Upper lobe of left lung (tissue), 4 donors: ENCODE results near the gene OPRD1.

Experiments used
- EP300 ChIP-seq, 4 donors: sonication (generic); formaldehyde crosslinking; IDR thresholded peaks; one replicate each; pipeline ENCODE4 v1.5.1; 2017; ENCODE audit warnings: antibody characterized with exemption in 4 of 4, control low read depth in 2 of 4
- POLR2A ChIP-seq, 4 donors: fragments of 450-650 bp; IDR thresholded peaks; one replicate each; pipeline ENCODE4 v1.5.1; 2016 to 2017; ENCODE audit warnings: antibody characterized with exemption in 4 of 4, mild to moderate bottlenecking in 2 of 4
- TF ChIP-seq, protein P1 (sequence below), 6 experiments: fragments of 450-650 bp in 4 of 6; fragments of 200-600 bp in 2 of 6; sonication (generic) in 2 of 6; IDR thresholded peaks; one replicate each; pipeline ENCODE4 v1.5.1; 2016 to 2019; ENCODE audit warnings: antibody characterized with exemption in 6 of 6

DNA sequence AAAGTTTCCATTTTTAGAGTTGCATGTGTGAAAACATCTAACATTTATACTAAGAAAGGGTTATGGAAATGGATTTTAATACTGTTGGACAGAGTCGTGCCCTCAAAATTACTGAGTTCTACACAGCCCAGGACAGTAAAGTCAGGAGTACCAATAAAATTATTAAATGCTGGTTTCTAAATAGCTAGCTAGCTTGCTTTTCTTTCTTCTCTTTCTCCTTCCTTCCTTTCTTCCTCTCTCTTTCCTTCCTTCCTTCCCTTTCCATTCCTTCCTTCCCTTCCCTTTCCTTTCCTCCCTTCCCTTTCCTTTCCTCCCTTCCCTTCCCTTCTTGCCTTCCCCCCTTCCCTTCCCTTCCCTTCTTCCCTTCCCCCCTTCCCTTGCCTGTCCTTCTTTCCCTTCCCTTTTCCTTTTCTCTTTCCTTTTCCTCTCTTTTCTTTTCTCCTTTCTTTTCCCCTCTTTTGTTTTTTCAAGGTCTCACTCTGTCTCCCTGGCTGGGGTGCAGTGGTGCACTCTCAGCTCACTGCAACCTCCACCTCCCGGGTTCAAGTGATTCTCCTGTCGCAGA, 41.3 kb upstream of the OPRD1 start:
- TF ChIP-seq EP300 (IDR thresholded peaks at IDR 0.05) (no peak), POLR2A (IDR thresholded peaks at IDR 0.05) (no peak)
- TF ChIP-seq, protein P1, sequence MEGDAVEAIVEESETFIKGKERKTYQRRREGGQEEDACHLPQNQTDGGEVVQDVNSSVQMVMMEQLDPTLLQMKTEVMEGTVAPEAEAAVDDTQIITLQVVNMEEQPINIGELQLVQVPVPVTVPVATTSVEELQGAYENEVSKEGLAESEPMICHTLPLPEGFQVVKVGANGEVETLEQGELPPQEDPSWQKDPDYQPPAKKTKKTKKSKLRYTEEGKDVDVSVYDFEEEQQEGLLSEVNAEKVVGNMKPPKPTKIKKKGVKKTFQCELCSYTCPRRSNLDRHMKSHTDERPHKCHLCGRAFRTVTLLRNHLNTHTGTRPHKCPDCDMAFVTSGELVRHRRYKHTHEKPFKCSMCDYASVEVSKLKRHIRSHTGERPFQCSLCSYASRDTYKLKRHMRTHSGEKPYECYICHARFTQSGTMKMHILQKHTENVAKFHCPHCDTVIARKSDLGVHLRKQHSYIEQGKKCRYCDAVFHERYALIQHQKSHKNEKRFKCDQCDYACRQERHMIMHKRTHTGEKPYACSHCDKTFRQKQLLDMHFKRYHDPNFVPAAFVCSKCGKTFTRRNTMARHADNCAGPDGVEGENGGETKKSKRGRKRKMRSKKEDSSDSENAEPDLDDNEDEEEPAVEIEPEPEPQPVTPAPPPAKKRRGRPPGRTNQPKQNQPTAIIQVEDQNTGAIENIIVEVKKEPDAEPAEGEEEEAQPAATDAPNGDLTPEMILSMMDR (IDR thresholded peaks at IDR 0.05) = no peak
